GM19452 (cell line): ENCODE measurements around the gene DCUN1D4.

ENCODE experiments used
- ATAC-seq: cut with Tn5 transposase; IDR thresholded peaks from one replicate; pipeline ENCODE4 v1.9.1; 2021; ENCODE audit not compliant: unreplicated experiment

The DCUN1D4 gene

GRCh38 chr4:51842554-51843308 is at the start of gene DCUN1D4:
Gene DCUN1D4, plus strand, starts transcription at chr4:51843153. Its CDS starts 90 bp downstream, at chr4:51843243.
- peak; percentile 94 for ATAC-seq

DNA sequence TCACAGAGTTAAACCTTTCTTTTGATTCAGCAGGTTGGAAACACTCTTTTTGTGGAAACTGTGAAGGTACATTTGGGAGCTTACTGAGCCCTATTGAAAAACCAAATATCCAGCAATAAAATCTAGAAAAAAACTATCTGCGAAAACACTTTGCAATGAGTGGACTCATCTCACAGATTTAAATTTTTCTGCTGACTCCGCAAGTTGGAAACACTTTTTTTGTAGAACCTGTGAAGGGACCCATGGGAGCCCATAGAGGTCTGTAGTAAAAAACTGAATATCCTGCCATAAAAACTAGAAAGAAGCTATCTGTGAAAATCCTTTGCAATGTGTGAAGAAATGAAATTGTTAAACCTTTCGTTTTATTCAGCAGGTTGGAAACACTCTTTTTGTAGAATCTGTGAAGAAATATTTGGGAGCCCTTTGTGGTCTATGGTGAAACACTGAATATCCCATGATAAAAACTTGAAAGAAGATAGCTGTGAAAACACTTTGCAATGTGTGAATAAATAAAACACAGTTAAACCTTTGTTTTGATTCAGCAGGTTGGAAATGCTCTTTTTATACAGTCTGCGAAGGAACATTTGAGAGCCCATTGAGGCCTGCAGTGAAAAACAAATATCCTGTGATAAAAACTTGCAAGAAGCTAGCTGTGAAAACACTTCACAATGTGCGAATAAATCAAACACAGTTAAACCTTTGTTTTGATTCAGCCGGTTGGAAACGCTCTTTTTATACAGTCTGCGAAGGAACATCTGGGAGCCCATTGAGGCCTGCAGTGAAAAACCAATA is 22.3 kb upstream of the DCUN1D4 start:
- no peak for ATAC-seq

GRCh38 chr4:51825341-51825740 is 17.6 kb upstream of the DCUN1D4 start:
- ATAC-seq, result no peak

DNA sequence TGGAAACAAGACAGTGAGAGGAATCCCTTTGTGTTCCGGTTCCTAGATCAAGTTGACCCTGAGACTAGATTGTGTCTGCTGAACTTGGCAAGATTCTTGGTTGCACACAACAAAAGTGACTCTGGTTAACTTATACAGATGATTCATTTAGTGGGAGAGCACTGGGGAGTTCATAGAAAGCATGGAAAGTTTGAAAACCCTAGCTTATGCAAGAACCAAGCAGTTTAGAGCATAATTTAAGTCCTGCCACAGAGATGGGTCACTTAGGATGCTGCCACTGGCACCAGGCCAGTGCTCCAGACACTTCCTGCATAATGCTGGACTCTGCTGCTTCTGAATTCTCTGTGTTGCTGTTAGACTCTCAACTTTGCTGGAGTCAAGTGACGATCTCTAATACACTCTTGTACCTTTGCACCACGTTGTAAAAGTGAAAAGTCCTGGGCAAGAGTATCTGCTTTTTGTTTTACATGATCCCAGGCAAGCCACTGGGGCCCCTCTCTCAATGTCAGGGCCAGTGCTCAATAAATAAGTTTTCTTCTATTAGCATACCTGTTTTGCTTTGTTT is 12.7 kb upstream of the DCUN1D4 start:
- ATAC-seq, result no peak

GRCh38 chr4:51831133-51831532 is 11.8 kb upstream of the DCUN1D4 start:
- peak; percentile 61 for ATAC-seq

- no peak for ATAC-seq
Measured at GRCh38 chr4:51833236-51833635, 9.7 kb upstream of the DCUN1D4 start.

DNA sequence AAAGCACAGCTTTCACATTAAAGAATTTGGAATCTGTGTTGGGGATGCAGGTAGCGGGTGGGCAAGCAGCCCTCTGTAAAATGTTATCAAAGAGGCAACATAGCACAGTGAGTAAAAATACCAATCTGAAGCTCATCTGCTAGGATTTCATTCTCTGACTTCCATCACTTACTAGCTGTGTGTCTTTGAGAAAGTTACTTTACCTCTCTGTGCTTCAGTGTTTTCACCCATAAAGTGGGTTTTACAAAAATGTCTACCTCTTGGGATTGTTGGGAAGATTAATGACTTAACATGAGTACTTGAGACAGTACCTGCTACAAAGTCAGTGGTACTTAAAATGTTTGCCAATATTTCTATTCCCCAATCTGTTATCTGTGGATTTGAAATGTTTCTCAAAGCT is 7.9 kb upstream of the DCUN1D4 start:
- no peak for ATAC-seq

DNA sequence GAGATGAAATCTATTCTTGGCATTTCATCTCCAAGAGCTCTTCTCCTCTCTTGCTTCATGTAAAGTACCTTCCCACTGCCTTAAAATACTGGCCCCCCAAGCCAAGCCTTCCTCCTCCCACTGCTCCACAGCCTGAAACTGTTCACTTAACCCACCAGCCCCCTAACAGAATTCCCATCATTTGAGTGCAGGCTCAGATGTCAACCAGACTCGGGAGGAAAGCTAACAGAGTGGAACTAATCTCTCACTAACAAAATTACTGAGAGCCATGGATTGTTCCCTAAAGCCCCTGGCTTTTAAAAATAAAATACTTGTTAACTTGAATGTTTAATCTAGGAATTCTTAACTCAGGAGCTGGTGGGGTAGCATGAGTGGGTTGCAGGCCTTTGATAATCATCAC is 7.1 kb upstream of the DCUN1D4 start:
- ATAC-seq, result no peak

DNA sequence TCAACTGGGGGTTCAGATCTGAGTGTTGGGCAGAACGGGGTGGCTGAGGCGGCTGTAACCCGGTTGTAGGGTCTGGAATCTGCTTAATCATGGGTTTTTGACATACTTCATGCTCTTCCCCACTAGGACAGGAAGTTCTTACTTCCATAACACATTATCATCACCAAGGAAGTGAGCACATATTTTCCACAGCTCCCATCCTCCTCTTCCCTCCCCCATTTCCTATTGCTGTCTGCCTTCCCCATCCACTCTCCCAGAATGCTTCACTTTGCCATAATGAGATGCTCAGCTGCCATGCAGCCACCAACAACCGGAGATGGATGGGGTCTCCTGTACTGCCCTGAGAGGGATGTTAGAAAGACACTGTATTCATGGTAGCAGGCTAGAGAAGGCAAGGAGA is 6.4 kb upstream of the DCUN1D4 start:
- ATAC-seq, result no peak

GRCh38 chr4:51840781-51841180 is 2.2 kb upstream of the DCUN1D4 start:
- ATAC-seq, result no peak

- ATAC-seq, result no peak
Measured at GRCh38 chr4:51842167-51842553, 793 bp upstream of the DCUN1D4 start.

DNA sequence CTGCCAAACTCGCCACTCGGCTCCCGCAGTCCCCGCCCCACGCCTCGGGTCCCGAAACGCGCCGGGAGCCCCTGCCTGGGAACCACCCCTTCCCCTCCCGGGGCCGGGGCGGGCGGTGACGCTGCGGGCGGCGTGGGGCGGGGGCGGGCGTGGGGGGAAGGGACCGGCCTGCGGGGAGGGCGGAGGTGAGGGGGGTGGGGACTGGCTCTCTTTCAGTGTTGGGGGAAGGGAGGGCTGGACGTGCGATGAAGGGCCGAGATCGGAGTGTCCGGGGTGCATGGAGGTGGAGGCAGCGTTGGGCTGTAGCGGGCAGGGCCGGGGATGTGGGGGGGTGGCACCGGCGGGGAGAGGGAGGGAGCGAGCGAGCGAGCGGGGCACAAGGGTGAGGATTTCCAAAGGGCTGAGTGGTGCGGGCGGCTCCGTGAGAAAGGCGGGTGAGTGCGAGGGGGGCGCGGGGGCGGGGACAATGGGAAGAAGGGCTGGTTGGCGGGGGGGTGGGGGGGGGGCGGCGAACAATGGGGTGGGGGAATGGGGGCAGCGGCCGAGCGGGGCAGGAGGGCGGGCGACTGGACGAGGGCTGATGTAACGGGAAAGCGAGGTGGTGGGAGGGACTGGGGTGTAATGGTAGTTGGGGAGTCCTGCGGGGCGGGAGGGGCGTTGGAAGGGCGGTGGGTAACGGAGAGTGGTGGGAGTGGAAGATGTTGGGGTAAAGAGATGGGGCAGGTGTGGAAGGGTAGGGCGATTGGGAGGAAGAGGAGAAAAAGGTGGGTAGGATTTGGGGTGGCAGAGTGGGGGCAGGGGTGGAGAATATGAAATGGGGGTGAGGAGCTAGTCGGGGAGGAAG is 578 bp downstream of the DCUN1D4 start:
- ATAC-seq, result peak; percentile 27

DNA sequence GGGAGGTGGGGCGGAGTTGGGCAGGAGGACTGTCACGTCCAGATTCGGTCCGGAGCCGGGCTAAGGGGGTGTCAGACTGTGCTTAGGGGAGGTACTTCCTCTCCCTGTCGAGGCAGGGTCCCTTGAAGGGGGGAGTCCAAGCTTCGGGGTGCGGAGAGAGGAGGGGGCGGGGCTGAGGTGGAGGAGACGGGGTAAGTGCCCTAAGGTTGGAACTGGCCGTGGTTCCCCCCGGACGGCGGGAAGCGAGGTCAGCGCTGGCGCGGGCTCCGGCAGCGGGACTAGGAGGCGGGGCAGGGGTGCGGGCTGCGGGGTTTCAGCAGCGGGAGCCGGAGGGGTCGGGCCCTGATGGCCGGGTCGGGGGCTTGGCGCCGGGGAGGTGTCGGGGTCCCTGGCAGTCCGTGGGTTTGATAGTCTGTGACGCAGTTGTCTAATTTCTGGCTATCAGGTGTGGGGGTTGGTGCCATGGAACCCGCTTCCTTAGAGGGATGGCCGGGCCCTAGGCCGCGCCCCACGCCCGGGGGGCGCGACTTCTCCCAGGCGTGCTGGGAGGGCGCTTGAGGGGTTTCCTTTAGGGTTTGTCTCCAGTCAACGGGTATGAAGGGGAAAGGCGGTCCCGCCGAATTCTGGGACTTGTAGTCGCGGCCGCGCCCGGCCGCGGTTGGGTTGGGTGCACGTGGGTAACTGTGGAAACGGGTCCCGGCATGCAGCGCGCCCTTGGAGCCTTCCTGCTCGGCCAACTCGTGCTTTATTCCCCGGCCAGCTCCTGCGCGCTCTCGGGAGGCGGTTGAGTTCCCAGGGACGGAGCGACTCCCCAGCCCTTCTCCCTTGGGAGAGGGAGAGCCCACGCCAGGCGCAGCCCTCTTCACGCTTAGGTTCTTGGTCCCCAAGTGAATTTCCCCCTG is 1.5 kb downstream of the DCUN1D4 start:
- ATAC-seq, result peak; percentile 39

- ATAC-seq, result no peak
Measured at GRCh38 chr4:51845055-51845426, 2.1 kb downstream of the DCUN1D4 start.

GRCh38 chr4:51845711-51846110 is 2.8 kb downstream of the DCUN1D4 start:
- no peak for ATAC-seq

GRCh38 chr4:51849430-51849829 is 6.5 kb downstream of the DCUN1D4 start:
- no peak for ATAC-seq

DNA sequence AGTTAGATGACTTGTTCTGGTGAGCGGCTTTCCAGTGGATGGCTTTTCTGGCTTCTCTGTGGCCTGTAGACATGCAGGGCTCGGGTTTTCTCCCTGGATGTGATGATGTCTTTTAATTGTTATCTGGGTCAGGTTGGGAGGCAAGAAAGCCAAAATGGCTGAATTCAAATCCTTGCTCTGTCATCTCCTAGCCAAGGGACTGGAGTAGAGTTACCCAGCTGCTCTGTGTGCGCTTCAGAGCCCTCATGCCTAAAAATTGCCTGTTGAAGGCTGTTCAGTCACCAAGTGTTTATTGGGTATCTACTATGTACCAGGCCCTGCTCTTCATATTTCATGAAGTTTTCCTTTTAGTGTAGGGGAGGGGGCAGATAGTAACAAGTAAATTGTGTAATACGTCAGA is 7.3 kb downstream of the DCUN1D4 start:
- no peak for ATAC-seq

DNA sequence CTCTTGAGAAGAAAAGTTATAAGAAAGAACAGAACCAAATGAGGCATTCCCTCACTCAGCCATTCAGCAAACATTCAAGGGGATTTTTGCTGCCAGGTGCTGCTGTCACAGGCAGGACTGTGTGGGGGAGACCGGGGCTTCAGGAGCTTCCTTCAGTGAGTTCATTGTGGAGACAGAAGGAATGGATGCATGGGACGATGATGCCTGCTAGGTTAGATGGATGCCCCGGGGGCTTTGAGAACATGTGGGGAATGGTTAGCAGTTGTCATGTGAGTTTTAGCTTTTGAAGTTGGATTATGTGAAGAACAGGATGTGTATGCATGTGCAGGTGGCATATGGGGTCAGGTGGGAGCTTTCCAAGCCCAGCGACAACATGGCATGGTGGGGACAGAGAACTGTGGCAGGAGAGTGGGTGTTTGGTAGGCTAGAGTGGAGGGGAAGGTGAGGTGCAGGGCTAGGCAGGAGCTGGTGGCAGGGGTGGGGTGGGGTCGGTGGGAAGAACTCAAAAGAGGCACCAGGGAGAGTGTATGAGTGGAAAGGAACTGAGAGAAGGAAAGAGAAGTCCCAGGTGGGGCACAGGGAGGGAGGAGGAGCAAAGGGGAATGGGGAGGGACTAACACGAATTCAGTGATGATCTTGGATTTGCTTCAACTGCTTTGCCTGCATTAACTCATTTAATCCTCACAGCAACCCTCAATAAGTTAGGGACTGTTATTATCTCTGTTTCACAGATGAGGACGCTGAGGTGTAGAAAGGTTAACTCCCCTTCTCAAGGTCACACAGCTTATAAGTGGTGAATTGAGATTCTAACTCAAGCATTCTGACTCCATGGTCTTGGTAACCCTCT is 8.4 kb downstream of the DCUN1D4 start:
- no peak for ATAC-seq

- ATAC-seq, result no peak
Measured at GRCh38 chr4:51851937-51852290, 9.0 kb downstream of the DCUN1D4 start.
